ENCODE measurements around the gene SLC38A4.

DNA sequence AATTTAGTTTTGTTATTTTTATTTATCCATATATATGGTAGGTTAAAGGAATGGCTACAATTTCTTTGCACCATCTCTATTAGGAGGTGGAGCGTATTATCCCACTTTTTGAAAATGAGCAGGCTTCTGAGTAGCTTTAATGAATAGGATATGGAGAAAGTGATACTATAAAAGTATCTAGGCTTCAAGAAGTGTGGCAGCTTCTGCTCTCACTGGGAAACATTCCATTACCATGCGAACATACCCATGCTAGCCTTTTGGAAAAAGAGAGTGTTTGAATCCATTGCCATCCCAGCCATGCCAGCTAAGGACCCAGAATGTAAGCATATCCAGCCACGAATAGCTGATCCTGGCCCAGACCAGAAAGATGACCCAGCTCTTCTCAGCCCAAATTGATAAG, 107.3 kb downstream of the SLC38A4 start:
- no peak for TF ChIP-seq POLR2A (IDR thresholded peaks at IDR 0.05)
- TF ChIP-seq, protein P1, sequence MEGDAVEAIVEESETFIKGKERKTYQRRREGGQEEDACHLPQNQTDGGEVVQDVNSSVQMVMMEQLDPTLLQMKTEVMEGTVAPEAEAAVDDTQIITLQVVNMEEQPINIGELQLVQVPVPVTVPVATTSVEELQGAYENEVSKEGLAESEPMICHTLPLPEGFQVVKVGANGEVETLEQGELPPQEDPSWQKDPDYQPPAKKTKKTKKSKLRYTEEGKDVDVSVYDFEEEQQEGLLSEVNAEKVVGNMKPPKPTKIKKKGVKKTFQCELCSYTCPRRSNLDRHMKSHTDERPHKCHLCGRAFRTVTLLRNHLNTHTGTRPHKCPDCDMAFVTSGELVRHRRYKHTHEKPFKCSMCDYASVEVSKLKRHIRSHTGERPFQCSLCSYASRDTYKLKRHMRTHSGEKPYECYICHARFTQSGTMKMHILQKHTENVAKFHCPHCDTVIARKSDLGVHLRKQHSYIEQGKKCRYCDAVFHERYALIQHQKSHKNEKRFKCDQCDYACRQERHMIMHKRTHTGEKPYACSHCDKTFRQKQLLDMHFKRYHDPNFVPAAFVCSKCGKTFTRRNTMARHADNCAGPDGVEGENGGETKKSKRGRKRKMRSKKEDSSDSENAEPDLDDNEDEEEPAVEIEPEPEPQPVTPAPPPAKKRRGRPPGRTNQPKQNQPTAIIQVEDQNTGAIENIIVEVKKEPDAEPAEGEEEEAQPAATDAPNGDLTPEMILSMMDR (IDR thresholded peaks at IDR 0.05) = no peak
